ENCODE measurements around the gene TNFRSF12A. TPM values are rescaled to one million over a fixed set of nuclear protein-coding genes. Genes with fewer than 3 reads are reported as not detected.

The TNFRSF12A gene
- total and polyA plus RNA-seq, 2 of the 4 experiments (the other 2 are of a cell fraction) = 103 to 304 TPM

- no peak for TF ChIP-seq FOS (IDR thresholded peaks at IDR 0.05; ENCODE audit: low read depth, low read length)
- no peak for TF ChIP-seq NFE2L2 (IDR thresholded peaks at IDR 0.05; ENCODE audit: low read depth, low read length)
- no peak for TF ChIP-seq BHLHE40 (IDR thresholded peaks at IDR 0.05; ENCODE audit: low read depth, low read length)
- no peak for TF ChIP-seq MXI1 (IDR thresholded peaks at IDR 0.05; ENCODE audit: borderline replicate concordance, low read depth, low read length)
- no peak for TF ChIP-seq MAFK (IDR thresholded peaks at IDR 0.05; ENCODE audit: low read depth, low read length)
- no peak for TF ChIP-seq CEBPB (IDR thresholded peaks at IDR 0.05; ENCODE audit: low read depth, low read length)
- no peak for TF ChIP-seq POLR2A (IDR thresholded peaks at IDR 0.05; ENCODE audit: low read depth, low read length)
- no peak for TF ChIP-seq MAZ (IDR thresholded peaks at IDR 0.05; ENCODE audit: borderline replicate concordance, low read depth, low read length)
Observed at GRCh38 chr16:3046641-3047386, 26.6 kb downstream of the TNFRSF12A start (continued).

Measured in IMR-90 (cell line).